Lower leg skin (tissue), 3 donors: ENCODE measurements around the gene FSTL5.

Source experiments
- POLR2A ChIP-seq, 2 donors: fragments of 450-650 bp; IDR thresholded peaks; one replicate each; pipeline ENCODE4 v1.6.1; 2016 to 2017; ENCODE audit warnings: antibody characterized with exemption in 2 of 2, mild to moderate bottlenecking in 1 of 2, moderate library complexity in 1 of 2
- TF ChIP-seq, protein P1 (sequence below), 3 donors: fragments of 450-650 bp; IDR thresholded peaks; one replicate each; pipeline ENCODE4 v1.5.1; 2016; ENCODE audit warnings: antibody characterized with exemption in 3 of 3, mild to moderate bottlenecking in 3 of 3, moderate library complexity in 2 of 3

GRCh38 chr4:162061214-162061613, 102.6 kb downstream of the FSTL5 start:
- TF ChIP-seq POLR2A (IDR thresholded peaks at IDR 0.05), result no peak
- TF ChIP-seq, protein P1, sequence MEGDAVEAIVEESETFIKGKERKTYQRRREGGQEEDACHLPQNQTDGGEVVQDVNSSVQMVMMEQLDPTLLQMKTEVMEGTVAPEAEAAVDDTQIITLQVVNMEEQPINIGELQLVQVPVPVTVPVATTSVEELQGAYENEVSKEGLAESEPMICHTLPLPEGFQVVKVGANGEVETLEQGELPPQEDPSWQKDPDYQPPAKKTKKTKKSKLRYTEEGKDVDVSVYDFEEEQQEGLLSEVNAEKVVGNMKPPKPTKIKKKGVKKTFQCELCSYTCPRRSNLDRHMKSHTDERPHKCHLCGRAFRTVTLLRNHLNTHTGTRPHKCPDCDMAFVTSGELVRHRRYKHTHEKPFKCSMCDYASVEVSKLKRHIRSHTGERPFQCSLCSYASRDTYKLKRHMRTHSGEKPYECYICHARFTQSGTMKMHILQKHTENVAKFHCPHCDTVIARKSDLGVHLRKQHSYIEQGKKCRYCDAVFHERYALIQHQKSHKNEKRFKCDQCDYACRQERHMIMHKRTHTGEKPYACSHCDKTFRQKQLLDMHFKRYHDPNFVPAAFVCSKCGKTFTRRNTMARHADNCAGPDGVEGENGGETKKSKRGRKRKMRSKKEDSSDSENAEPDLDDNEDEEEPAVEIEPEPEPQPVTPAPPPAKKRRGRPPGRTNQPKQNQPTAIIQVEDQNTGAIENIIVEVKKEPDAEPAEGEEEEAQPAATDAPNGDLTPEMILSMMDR (IDR thresholded peaks at IDR 0.05), result no peak
